HL-60/S4 treated with retinoic acid at 250 ng/mL for 4 days and 3 days (cell line): Measurements from ENCODE around the gene NEU2.

Source experiments
- in situ Hi-C: fragments of 300-500 bp; cut with MboI; formaldehyde crosslinking; loops from 2 replicates; pipeline ENCODE4 v1.7.0; 2022; ENCODE audit warnings: low sequenced_read_pairs

Gene NEU2

GRCh38 chr2:233032551-233033320 lies at the start of gene NEU2:
Gene NEU2 (plus strand): TSS chr2:233032672. CDS start chr2:233032672, 0 bp downstream.
- in situ Hi-C loops = no loop called here

GRCh38 chr2:232982926-232983668 lies 49.4 kb upstream of the NEU2 start:
- in situ Hi-C loops = no loop called here

GRCh38 chr2:232983669-232984140 lies 48.8 kb upstream of the NEU2 start:
- in situ Hi-C loops = no loop called here

- in situ Hi-C loops = no loop called here
These were observed 47.8 kb upstream of the NEU2 start for GRCh38 chr2:232984451-232985207.

- in situ Hi-C loops = no loop called here
These were observed 46.3 kb upstream of the NEU2 start for GRCh38 chr2:232986155-232986554.

GRCh38 chr2:232993231-232993821 lies 39.1 kb upstream of the NEU2 start:
- in situ Hi-C loops = no loop called here

GRCh38 chr2:232994446-232994845 lies 38.0 kb upstream of the NEU2 start:
- in situ Hi-C loops = no loop called here

GRCh38 chr2:232997749-232998665 lies 34.5 kb upstream of the NEU2 start:
- in situ Hi-C loops = no loop called here

GRCh38 chr2:232998666-232998985 lies 33.8 kb upstream of the NEU2 start:
- in situ Hi-C loops = no loop called here

GRCh38 chr2:232999354-232999753 lies 33.1 kb upstream of the NEU2 start:
- in situ Hi-C loops = no loop called here

GRCh38 chr2:233000886-233001750 lies 31.4 kb upstream of the NEU2 start:
- in situ Hi-C loops = no loop called here

- in situ Hi-C loops = no loop called here
These were observed 29.4 kb upstream of the NEU2 start for GRCh38 chr2:233002829-233003657.

GRCh38 chr2:233003658-233004555 lies 28.6 kb upstream of the NEU2 start:
- in situ Hi-C loops = no loop called here

- in situ Hi-C loops = no loop called here
These were observed 27.4 kb upstream of the NEU2 start for GRCh38 chr2:233005096-233005495.

- in situ Hi-C loops = no loop called here
These were observed 25.8 kb upstream of the NEU2 start for GRCh38 chr2:233006648-233007047.

GRCh38 chr2:233007270-233007669 lies 25.2 kb upstream of the NEU2 start:
- in situ Hi-C loops = no loop called here

- in situ Hi-C loops = no loop called here
These were observed 24.7 kb upstream of the NEU2 start for GRCh38 chr2:233007739-233008138.
